ENCODE measurements around the gene CTDP1. TPM values are rescaled to one million over a fixed set of nuclear protein-coding genes. Genes with fewer than 3 reads are reported as not detected.

The CTDP1 gene
- polyA plus RNA-seq, 3 donors = 6.8 to 11.7 (median 8.7) TPM

DNA sequence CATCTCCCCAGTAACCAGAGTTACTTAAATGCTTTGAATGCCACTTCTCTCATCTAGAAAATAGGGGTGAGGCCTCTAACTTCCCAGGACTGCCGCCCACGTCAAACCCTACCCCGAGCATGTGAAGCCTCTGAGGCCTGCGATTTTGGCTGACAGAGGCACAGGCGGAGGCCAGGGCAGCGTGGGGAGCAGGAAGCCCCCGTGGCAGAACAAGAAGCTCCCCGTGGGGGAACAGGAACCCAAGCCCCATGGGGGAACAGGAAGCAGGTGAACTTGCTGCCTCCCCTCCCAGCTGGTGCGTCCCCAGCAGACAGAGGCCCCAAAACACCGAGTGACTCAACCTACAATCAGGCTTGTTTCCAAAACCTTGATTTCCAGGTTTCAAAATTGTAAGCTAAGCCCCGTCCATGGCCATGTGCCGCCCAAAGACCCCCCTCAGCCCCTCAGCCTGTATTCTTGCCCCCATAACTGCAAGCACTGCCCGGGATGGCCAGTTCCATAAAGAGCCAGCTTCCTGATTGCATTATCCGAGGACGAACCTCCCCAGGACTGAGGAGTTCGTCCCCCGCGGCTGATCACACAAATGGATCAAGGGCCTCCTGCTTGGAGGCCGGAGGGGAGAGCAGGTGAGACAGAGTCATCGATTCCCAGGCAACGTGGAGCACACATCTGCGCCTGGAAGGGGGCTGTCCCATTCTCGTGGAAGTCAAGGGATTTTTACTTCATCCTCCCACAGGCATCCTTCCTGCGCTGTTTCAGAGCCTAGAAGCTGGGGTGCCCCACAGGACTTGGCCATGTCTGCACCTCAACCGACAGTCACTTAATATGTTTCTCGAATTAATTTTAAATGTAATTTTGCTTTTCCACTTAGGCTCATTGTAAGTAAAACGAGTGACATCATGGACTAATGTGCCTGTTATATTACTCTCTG lies 36.3 kb upstream of the CTDP1 start:
- H3K27ac ChIP-seq (ENCODE audit: low read depth, low read length) = no peak overlapping the region

GRCh38 chr18:79644006-79644665 lies 35.5 kb upstream of the CTDP1 start:
- WGBS, 3 donors = 9 to 14% (median 11%) methylated on average over 22 of the region's 22 CpGs
- H3K27ac ChIP-seq (ENCODE audit: low read depth, low read length) = no peak overlapping the region

More for the DNA sequence above, 36.3 kb upstream of the CTDP1 start:
- 60 to 62% (median 61%) methylated on average over 27 of the region's 27 CpGs for WGBS, 3 donors

DNA sequence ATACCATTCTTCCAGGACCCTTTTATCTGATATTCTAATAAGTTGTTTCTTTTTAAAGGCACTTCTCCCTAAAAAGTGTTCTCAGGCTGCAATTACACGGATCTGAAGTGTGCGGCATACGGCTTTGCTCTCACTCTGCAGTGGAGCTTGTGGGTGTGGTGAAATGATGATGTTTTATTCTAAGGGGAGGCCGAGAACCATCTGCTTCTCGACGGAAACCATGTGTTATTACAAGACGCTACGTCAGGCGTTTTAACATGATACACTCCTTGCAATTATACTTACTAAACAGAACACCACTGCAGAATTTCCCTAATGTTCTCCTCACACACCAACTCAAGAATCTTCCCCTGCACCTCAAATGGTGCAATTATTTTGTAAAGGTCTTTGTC lies 34.9 kb upstream of the CTDP1 start:
- 53 to 73% (median 58%) methylated on average over 9 of the region's 9 CpGs for WGBS, 3 donors
- H3K27ac ChIP-seq (ENCODE audit: low read depth, low read length) = no peak overlapping the region

- whole genome bisulfite sequencing, 3 donors = 63 to 80% (median 76%) methylated on average over 21 of the region's 21 CpGs
- H3K27ac ChIP-seq (ENCODE audit: low read depth, low read length) = no peak overlapping the region
These were observed 34.2 kb upstream of the CTDP1 start for GRCh38 chr18:79645291-79645983.

- WGBS, 3 donors = 0 to 45% (median 6%) methylated on average over 1 of the region's 1 CpG
These were observed 32.3 kb upstream of the CTDP1 start for GRCh38 chr18:79647307-79647706.

DNA sequence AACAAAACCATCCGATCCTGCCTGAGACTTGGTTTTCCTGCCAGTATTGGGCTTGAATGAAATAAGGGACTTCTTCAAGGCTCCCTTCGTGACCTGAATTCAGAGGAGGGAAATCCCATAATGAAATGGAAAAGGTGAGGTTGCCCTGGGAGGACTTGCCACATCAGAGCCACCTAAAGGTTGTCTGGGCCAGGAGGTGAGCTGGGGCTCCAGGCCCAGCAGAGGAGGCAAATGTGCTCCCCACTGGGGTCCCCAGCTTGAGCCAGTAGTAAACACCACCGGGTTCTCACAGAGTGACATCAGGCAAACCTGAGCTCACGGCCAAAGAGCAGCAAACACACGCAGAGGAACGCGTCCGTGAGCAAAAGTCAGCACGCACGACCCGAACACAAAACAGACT lies 28.6 kb upstream of the CTDP1 start:
- 83 to 92% (median 85%) methylated on average over 11 of the region's 11 CpGs for WGBS, 3 donors
- no peak overlapping the region for H3K27ac ChIP-seq (ENCODE audit: low read depth, low read length)

More at GRCh38 chr18:79647307-79647706, 32.3 kb upstream of the CTDP1 start:
- H3K27ac ChIP-seq (ENCODE audit: low read depth, low read length) = no peak overlapping the region

- H3K27ac ChIP-seq (ENCODE audit: low read depth, low read length) = no peak overlapping the region
- 69 to 77% (median 72%) methylated on average over 21 of the region's 21 CpGs for WGBS, 3 donors
These were observed 22.1 kb upstream of the CTDP1 start for GRCh38 chr18:79657342-79657996.

DNA sequence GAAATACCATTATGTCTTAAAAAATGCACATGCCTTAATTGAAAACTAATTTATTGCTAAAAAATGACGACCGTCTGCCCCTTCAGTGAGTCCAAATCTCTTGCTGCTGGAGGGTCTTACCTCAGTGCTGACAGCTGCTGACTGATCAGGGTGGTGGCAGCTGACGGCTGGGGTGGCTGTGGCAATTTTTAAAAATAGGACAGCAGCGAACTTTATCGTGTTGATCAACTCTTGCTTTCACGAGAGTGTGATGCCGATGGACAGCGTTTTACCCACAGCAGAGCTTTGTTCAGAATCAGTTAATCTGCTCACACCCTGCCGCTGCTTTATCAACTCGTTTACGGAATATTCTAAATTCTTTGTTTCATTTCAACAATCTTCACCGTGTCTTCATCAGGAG lies 21.2 kb upstream of the CTDP1 start:
- no peak overlapping the region for H3K27ac ChIP-seq (ENCODE audit: low read depth, low read length)
- WGBS, 3 donors = 84 to 89% (median 87%) methylated on average over 12 of the region's 12 CpGs

- no peak overlapping the region for H3K27ac ChIP-seq (ENCODE audit: low read depth, low read length)
- 87 to 88% (median 87%) methylated on average over 5 of the region's 5 CpGs for WGBS, 3 donors
These were observed 19.9 kb upstream of the CTDP1 start for GRCh38 chr18:79659733-79660132.

GRCh38 chr18:79662034-79662433 lies 17.6 kb upstream of the CTDP1 start:
- WGBS, 3 donors = 61 to 71% (median 66%) methylated on average over 4 of the region's 4 CpGs
- H3K27ac ChIP-seq (ENCODE audit: low read depth, low read length) = no peak overlapping the region

DNA sequence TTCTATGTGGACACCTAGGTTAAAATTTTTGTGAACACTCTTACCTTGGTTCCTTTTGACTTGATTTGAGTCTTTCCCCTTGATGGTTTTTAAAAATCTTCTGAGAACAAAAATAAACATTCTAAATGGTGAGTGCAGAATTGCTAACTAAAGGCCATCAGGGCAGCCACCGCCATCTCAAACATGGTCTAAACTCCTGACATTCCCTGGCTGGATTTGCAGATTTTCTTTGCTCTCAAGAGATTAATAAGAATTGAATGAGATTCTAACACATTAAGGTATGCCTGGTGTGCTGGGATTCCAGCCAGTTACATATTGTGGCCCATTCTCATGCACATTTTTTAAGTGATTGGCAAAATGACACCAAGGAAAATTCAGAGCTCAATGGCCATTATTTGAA lies 17.2 kb upstream of the CTDP1 start:
- 75 to 97% (median 87%) methylated on average over 1 of the region's 1 CpG for WGBS, 3 donors
- no peak overlapping the region for H3K27ac ChIP-seq (ENCODE audit: low read depth, low read length)

DNA sequence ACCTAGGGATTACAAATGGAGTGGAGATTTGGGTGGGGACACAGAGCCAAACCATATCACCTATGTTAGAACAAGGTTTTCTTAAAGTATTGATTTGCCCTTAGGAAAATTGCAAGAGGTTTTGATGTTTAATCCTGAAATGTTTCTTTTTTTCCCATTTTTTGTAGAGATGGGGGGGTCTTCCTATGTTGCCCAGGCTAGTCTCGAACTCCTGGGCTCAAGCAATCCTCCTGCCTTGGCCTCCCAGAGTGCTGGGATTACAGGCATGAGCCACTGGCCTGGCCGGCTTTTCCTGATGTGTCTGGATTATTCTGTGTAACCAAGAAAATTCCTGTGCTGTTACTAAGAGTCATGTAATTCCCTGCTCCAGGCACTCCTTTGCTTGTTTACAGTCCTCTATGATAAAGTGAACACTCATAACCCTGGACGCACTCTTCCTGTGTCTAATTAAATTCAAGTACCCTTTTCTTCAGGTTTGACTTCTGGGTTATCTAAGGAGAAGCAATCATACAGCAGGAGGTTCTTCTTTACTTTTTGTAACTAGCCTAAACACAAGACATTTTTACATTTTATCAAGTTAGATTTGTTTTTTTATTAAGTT lies 15.0 kb upstream of the CTDP1 start:
- no peak overlapping the region for H3K27ac ChIP-seq (ENCODE audit: low read depth, low read length)
- WGBS, 3 donors = 70 to 76% (median 73%) methylated on average over 3 of the region's 3 CpGs

GRCh38 chr18:79668203-79668602 lies 11.4 kb upstream of the CTDP1 start:
- no peak overlapping the region for H3K27ac ChIP-seq (ENCODE audit: low read depth, low read length)

- WGBS, 3 donors = 89 to 94% (median 91%) methylated on average over 19 of the region's 19 CpGs
- H3K27ac ChIP-seq (ENCODE audit: low read depth, low read length) = no peak overlapping the region
These were observed 6.9 kb upstream of the CTDP1 start for GRCh38 chr18:79672490-79673276.

- WGBS, 3 donors = 84 to 93% (median 92%) methylated on average over 6 of the region's 6 CpGs
- no peak overlapping the region for H3K27ac ChIP-seq (ENCODE audit: low read depth, low read length)
These were observed 2.4 kb upstream of the CTDP1 start for GRCh38 chr18:79677221-79677620.

DNA sequence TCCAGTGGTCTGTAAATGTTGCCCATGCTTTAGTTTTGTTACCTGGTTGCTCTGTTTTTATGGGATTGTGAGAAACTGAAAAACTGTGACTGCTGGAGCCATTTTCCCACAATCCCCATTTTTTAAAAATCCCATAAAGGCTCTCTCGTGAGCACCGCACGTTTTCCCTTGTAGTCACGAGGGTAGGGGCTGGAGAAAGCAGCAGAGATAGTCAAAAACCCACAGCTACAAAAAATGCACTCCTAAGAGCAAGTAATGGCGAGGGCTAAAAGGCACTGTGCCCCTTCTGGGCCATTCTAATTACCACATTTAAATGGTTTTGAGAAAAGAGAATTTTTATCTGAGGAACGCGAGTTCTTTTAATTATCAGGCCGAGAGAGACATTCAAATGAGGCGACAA lies 1.8 kb upstream of the CTDP1 start:
- WGBS, 3 donors = 70 to 90% (median 90%) methylated on average over 9 of the region's 9 CpGs
- H3K27ac ChIP-seq (ENCODE audit: low read depth, low read length) = no peak overlapping the region

DNA sequence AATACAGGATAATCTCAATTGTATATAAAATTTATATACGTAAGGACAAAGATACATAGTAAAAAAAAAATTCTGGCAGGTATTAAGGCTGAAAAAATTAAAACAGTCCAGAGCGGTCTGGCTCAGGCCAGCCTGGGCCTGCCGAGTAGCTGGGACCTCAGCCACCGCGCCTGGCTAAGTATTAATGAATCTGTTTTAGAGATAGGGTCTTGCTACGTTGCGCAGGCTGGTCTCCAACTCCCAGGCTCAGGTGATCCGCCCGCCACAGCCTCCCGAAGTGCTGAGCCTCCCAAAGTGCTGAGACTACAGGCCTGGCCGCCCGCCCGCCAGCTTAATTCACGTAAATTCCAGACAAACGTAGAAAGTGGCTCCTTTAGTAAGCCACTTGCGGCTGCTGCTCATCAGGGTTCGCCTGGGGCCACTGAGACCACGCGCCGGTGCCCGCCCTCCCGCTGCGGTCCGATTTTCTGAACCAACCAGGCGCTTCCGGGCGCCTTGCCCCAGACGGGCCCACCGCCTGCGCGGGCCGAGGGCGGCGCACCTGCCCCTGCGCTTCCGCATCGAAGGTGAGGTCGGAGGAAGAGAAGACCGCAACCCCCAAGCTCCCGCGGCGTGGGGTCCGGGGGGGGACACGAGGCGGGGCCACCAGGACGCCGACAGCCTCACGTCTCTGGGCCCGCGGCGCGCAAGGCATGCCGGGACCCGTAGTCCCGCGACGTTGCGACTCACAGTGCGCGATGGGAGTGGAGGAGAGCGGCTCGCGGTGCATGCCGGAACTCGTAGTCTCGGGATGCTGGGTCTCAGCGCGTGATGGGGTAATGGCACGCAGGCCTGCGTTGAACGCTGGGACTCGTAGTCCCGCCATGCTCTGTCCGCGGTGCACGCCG lies 695 bp upstream of the CTDP1 start:
- 1% methylated on average over 67 to 77 of the region's 77 CpGs for WGBS, 3 donors
- peak overlapping the region; percentile 95 for H3K27ac ChIP-seq (ENCODE audit: low read depth, low read length)

All from adipose tissue (tissue), 3 donors.